Hepatocyte (in vitro differentiated cells): ENCODE data around the gene UBE2G1. TPM values are rescaled to one million over a fixed set of nuclear protein-coding genes. Genes with fewer than 3 reads are reported as not detected.

ENCODE experiments used
- DNase-seq: peaks from one replicate; pipeline ENCODE4 v3.0.0-alpha.2; 2016; ENCODE audit warnings: low spot score
- H2AFZ ChIP-seq: fragments of 200-600 bp; sonication (generic); 2 replicates; pipeline ENCODE4 v1.6.0; 2016; ENCODE audit warnings: antibody characterized with exemption, mild to moderate bottlenecking
- H3K27ac ChIP-seq: fragments of 200-600 bp; sonication (generic); 2 replicates; pipeline ENCODE4 v1.5.1; 2016; ENCODE audit warnings: mild to moderate bottlenecking
- H3K27me3 ChIP-seq: fragments of 200-600 bp; sonication (generic); 2 replicates; pipeline ENCODE4 v1.6.1; 2016
- H3K36me3 ChIP-seq: fragments of 200-600 bp; sonication (generic); replicated peaks from 2 replicates; pipeline ENCODE4 v1.5.1; 2016; ENCODE audit warnings: low read depth; ENCODE audit not compliant: insufficient read depth
- H3K4me1 ChIP-seq: fragments of 200-600 bp; sonication (generic); 2 replicates; pipeline ENCODE4 v1.5.1; 2016; ENCODE audit warnings: mild to moderate bottlenecking, moderate library complexity; ENCODE audit not compliant: insufficient read depth
- H3K4me2 ChIP-seq: fragments of 200-600 bp; sonication (generic); 2 replicates; pipeline ENCODE4 v1.6.0; 2016
- H3K4me3 ChIP-seq: fragments of 200-600 bp; sonication (generic); 2 replicates; pipeline ENCODE4 v1.5.1; 2016; ENCODE audit warnings: mild to moderate bottlenecking
- H3K79me2 ChIP-seq: fragments of 200-600 bp; sonication (generic); 2 replicates; pipeline ENCODE4 v1.6.0; 2017; ENCODE audit warnings: mild to moderate bottlenecking
- H3K9me2 ChIP-seq: fragments of 200-600 bp; sonication (generic); replicated peaks from 2 replicates; pipeline ENCODE4 v1.6.0; 2017; ENCODE audit warnings: mild to moderate bottlenecking; ENCODE audit not compliant: insufficient read depth
- H3K9me3 ChIP-seq: fragments of 200-600 bp; sonication (generic); 2 replicates; pipeline ENCODE4 v1.5.1; 2016; ENCODE audit warnings: low read depth, mild to moderate bottlenecking
- H4K20me1 ChIP-seq: fragments of 200-600 bp; sonication (generic); 2 replicates; pipeline ENCODE4 v1.6.0; 2016; ENCODE audit warnings: mild to moderate bottlenecking; ENCODE audit not compliant: insufficient read depth, poor library complexity, severe bottlenecking
- EZH2 ChIP-seq: fragments of 200-600 bp; sonication (generic); IDR thresholded peaks from 2 replicates; pipeline ENCODE4 v1.6.1; 2016; ENCODE audit warnings: antibody characterized with exemption, mild to moderate bottlenecking, borderline replicate concordance
- EZH2phosphoT487 ChIP-seq: fragments of 200-600 bp; sonication (generic); IDR thresholded peaks from one replicate; pipeline ENCODE4 v1.6.1; 2018; ENCODE audit warnings: antibody characterized with exemption, mild to moderate bottlenecking, low read depth, moderate library complexity; ENCODE audit not compliant: unreplicated experiment, severe bottlenecking
- WGBS: methylation state at CpG from one replicate; pipeline ENCODE4 v1.1.6; 2016; ENCODE audit warnings: low lambda C conversion rate; ENCODE audit errors: missing lambda C conversion rate; 5-methylcytosine and 5-hydroxymethylcytosine counted together
- polyA plus RNA-seq: library from polyadenylated mRNA; unstranded; fragments of >200 nt; fragmentation: Nextera tagmentation; extraction: Ambion mirVana; gene quantifications from 2 replicates; pipeline ENCODE4 v1.2.1, GENCODE V29; 2016
- total RNA-seq: library from RNA; depleted of rRNA; stranded (reverse); fragments of >200 nt; gene quantifications from 2 replicates; pipeline ENCODE4 v1.2.3, GENCODE V29; 2014
- TF ChIP-seq, protein P1 (sequence below): fragments of 200-600 bp; sonication (generic); IDR thresholded peaks from 2 replicates; pipeline ENCODE4 v1.5.1; 2016; ENCODE audit warnings: antibody characterized with exemption, mild to moderate bottlenecking; ENCODE audit not compliant: poor library complexity

The UBE2G1 gene
- total and polyA plus RNA-seq, 2 experiments from 2014 or later = 65.1 to 78.8 TPM

DNA sequence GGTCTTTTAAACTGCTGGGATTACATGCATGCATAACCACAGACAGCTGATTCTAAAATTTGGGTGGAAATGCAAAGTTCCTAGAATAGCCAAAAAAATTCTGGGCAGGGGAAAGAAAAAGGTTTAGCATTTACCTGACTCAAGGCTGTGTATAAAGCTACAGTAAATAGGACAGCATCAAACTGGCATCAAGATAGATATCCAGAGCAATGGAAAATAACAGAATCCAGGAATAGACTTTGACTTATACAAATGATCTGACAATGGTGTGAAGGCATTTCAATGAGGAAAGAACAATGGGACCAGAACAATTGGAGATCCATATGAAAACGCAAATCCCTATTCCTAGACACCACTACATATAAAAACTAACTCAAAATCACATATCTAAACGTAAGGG is 115.6 kb downstream of the UBE2G1 start:
- no peak for DNase-seq
- H3K27me3 ChIP-seq = no peaks in the 10 kb centered on the region
- no peak overlapping the region for H3K27ac ChIP-seq
- H3K36me3 ChIP-seq = no peaks in the 10 kb centered on the region
- no peaks in the 10 kb centered on the region for H3K9me2 ChIP-seq
- no peak overlapping the region for H3K4me3 ChIP-seq
- no peak overlapping the region for H3K4me2 ChIP-seq
- peaks cover 89% of the 10 kb centered on the region for H3K79me2 ChIP-seq
- no peak overlapping the region for H2AFZ ChIP-seq
- H4K20me1 ChIP-seq = peaks cover 16% of the 10 kb centered on the region
- no peaks in the 10 kb centered on the region for H3K9me3 ChIP-seq
- WGBS = 84% methylated on average over 2 of the region's 2 CpGs
- peaks cover 12% of the 10 kb centered on the region for H3K4me1 ChIP-seq
- TF ChIP-seq, protein P1, sequence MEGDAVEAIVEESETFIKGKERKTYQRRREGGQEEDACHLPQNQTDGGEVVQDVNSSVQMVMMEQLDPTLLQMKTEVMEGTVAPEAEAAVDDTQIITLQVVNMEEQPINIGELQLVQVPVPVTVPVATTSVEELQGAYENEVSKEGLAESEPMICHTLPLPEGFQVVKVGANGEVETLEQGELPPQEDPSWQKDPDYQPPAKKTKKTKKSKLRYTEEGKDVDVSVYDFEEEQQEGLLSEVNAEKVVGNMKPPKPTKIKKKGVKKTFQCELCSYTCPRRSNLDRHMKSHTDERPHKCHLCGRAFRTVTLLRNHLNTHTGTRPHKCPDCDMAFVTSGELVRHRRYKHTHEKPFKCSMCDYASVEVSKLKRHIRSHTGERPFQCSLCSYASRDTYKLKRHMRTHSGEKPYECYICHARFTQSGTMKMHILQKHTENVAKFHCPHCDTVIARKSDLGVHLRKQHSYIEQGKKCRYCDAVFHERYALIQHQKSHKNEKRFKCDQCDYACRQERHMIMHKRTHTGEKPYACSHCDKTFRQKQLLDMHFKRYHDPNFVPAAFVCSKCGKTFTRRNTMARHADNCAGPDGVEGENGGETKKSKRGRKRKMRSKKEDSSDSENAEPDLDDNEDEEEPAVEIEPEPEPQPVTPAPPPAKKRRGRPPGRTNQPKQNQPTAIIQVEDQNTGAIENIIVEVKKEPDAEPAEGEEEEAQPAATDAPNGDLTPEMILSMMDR = no peak
- TF ChIP-seq EZH2 (no peak), EZH2phosphoT487 (no peak)

- peaks cover 89% of the 10 kb centered on the region for H3K79me2 ChIP-seq
- H3K4me3 ChIP-seq = no peak overlapping the region
- TF ChIP-seq, protein P1 = peak; percentile 46
- no peak for TF ChIP-seq EZH2phosphoT487
- 56% methylated on average over 4 of the region's 4 CpGs for WGBS
- no peak overlapping the region for H3K27ac ChIP-seq
- H3K36me3 ChIP-seq = no peaks in the 10 kb centered on the region
- H3K27me3 ChIP-seq = no peaks in the 10 kb centered on the region
- peaks cover 16% of the 10 kb centered on the region for H4K20me1 ChIP-seq
- no peaks in the 10 kb centered on the region for H3K9me2 ChIP-seq
- H3K4me2 ChIP-seq = no peak overlapping the region
- no peaks in the 10 kb centered on the region for H3K9me3 ChIP-seq
- H3K4me1 ChIP-seq = peaks cover 12% of the 10 kb centered on the region
- H2AFZ ChIP-seq = no peak overlapping the region
- peak; percentile 57 for DNase-seq
These were observed 116.9 kb downstream of the UBE2G1 start for GRCh38 chr17:4249452-4250029.

DNA sequence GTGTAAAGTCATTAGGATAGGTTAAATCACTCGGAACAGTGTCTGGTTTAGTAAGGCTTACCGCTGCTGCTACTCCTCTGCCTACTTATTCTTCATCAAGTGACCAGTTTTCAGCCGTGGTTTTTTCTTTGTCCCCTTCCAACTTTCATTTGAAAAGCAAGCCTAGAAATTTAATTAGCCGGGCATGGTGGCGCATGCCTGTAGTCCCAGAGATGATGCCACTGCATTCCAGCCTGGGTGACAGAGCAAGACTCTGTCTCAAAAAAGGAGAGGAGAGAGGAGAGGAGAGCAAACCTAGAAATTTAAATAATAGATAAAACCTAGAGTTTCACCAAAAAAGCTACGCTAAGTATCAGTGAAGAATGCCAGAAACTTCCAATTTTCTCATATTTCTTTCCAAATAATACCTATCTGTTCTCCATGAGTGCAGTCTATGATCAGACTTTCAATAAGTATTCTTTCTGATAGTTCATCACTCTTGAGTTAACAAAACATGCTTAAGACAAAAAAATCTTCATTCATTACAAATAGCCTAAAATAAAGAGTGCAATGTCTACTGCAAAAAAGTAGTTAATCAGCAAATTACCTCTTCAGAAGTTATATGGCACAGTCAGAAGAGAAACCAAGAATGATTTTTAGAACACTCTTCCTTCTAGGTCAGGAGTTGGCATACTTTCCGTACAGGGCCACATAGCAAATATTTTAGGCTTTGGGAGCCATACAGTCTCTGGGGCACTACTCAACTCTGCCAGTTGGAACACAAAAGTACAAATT is 117.8 kb downstream of the UBE2G1 start:
- Histone ChIP-seq H3K4me1 (peaks cover 12% of the 10 kb centered on the region), H3K27ac (peak overlapping the region; percentile 79), H3K4me3 (no peak overlapping the region), H3K4me2 (no peak overlapping the region), H3K9me3 (no peaks in the 10 kb centered on the region), H2AFZ (no peak overlapping the region), H3K79me2 (peaks cover 89% of the 10 kb centered on the region), H3K9me2 (no peaks in the 10 kb centered on the region), H4K20me1 (peaks cover 16% of the 10 kb centered on the region), H3K36me3 (no peaks in the 10 kb centered on the region), H3K27me3 (no peaks in the 10 kb centered on the region)
- 95% methylated on average over 7 of the region's 7 CpGs for WGBS
- TF ChIP-seq, protein P1 = no peak
- TF ChIP-seq EZH2phosphoT487 = no peak
- no peak for TF ChIP-seq EZH2
- no peak for DNase-seq
